ENCODE results near the gene DNAJB6.

The DNAJB6 gene

GRCh38 chr7:157457355-157458253 is 120.8 kb downstream of the DNAJB6 start:
- no peak for TF ChIP-seq CTCF (conservative IDR thresholded peaks at IDR 0.05)
- TF ChIP-seq ZFX (IDR thresholded peaks at IDR 0.05), result no peak

GRCh38 chr7:157458254-157458633 is 121.4 kb downstream of the DNAJB6 start:
- H3K27ac ChIP-seq, result no peak overlapping the region
- TF ChIP-seq ZFX (IDR thresholded peaks at IDR 0.05), result no peak

More at GRCh38 chr7:157457355-157458253, 120.8 kb downstream of the DNAJB6 start:
- H3K27ac ChIP-seq, result no peak overlapping the region

GRCh38 chr7:157459966-157460365 is 123.2 kb downstream of the DNAJB6 start:
- no peak overlapping the region for H3K27ac ChIP-seq
- TF ChIP-seq CTCF (conservative IDR thresholded peaks at IDR 0.05) (no peak), ZFX (IDR thresholded peaks at IDR 0.05) (no peak)

GRCh38 chr7:157460721-157461120 is 123.9 kb downstream of the DNAJB6 start:
- TF ChIP-seq CTCF (conservative IDR thresholded peaks at IDR 0.05) (no peak), ZFX (IDR thresholded peaks at IDR 0.05) (no peak)

GRCh38 chr7:157461573-157462418 is 125.0 kb downstream of the DNAJB6 start:
- no peak overlapping the region for H3K27ac ChIP-seq
- TF ChIP-seq CTCF (conservative IDR thresholded peaks at IDR 0.05) (no peak), ZFX (IDR thresholded peaks at IDR 0.05) (no peak)

More at GRCh38 chr7:157460721-157461120, 123.9 kb downstream of the DNAJB6 start:
- H3K27ac ChIP-seq, result no peak overlapping the region

- TF ChIP-seq CTCF (conservative IDR thresholded peaks at IDR 0.05), result no peak
- TF ChIP-seq ZFX (IDR thresholded peaks at IDR 0.05), result no peak
- no peak overlapping the region for H3K27ac ChIP-seq
Measured at GRCh38 chr7:157462419-157462771, 125.6 kb downstream of the DNAJB6 start.

GRCh38 chr7:157462840-157463239 is 126.0 kb downstream of the DNAJB6 start:
- TF ChIP-seq CTCF (conservative IDR thresholded peaks at IDR 0.05), result no peak
- no peak overlapping the region for H3K27ac ChIP-seq

All from C4-2B (cell line).